K562 (cell line): ENCODE data around the gene ELMOD2. TPM values are rescaled to one million over a fixed set of nuclear protein-coding genes. Genes with fewer than 3 reads are reported as not detected.

Experiments used
- CBFA2T3 ChIP-seq: fragments of 450-650 bp; IDR thresholded peaks from 2 replicates; pipeline ENCODE4 v1.6.1; 2017
- DMBX1 ChIP-seq: fragments of 250-450 bp; sonication (Bioruptor Pico); IDR thresholded peaks from 2 replicates; pipeline ENCODE4 v1.8.0; 2022; ENCODE audit warnings: inconsistent platforms, mild to moderate bottlenecking, moderate library complexity, borderline replicate concordance
- EZH2 ChIP-seq: IDR thresholded peaks from 2 replicates; pipeline ENCODE4 v1.6.1; 2012; ENCODE audit warnings: low read depth, mild to moderate bottlenecking, inconsistent platforms, low read length, borderline replicate concordance
- HNRNPK ChIP-seq: fragments of 200-400 bp; formaldehyde crosslinking; IDR thresholded peaks from one replicate; pipeline ENCODE4 v1.6.1; 2018; ENCODE audit warnings: mild to moderate bottlenecking, low read depth, low read length; ENCODE audit not compliant: poor library complexity, severe bottlenecking
- KDM4B ChIP-seq, 2 experiments: fragments of 450-650 bp in 1 of 2; sonication (generic) in 1 of 2; IDR thresholded peaks; 2 replicates each; pipeline ENCODE4 v1.6.1; 2016 to 2017; ENCODE audit warnings: borderline replicate concordance in 2 of 2, antibody characterized with exemption in 1 of 2, low read depth in 1 of 2, mild to moderate bottlenecking in 1 of 2
- NKRF ChIP-seq: fragments of 450-650 bp; IDR thresholded peaks from 2 replicates; pipeline ENCODE4 v1.6.1; 2016; ENCODE audit warnings: borderline replicate concordance
- POLR2AphosphoS2 ChIP-seq: IDR thresholded peaks from 2 replicates; pipeline ENCODE4 v1.6.1; 2012; ENCODE audit warnings: low read length, improper control_type of control experiment
- RFX5 ChIP-seq: IDR thresholded peaks from 2 replicates; pipeline ENCODE4 v1.6.1; 2011; ENCODE audit warnings: low read depth, mild to moderate bottlenecking, improper control_type of control experiment, low read length
- SIRT6 ChIP-seq: IDR thresholded peaks from one replicate; pipeline ENCODE4 v1.6.1; 2012; ENCODE audit warnings: low read depth, mild to moderate bottlenecking, control low read depth, inconsistent platforms, low read length, moderate library complexity
- SNIP1 ChIP-seq: fragments of 450-650 bp; IDR thresholded peaks from 2 replicates; pipeline ENCODE4 v1.7.1; 2017; ENCODE audit warnings: low read depth, mild to moderate bottlenecking
- TAF1 ChIP-seq: IDR thresholded peaks from 2 replicates; pipeline ENCODE4 v1.6.1; 2011; ENCODE audit warnings: mild to moderate bottlenecking, low read length, moderate library complexity; ENCODE audit not compliant: insufficient read depth, control insufficient read depth, severe bottlenecking; ENCODE audit errors: extremely low read depth
- ZBTB43 ChIP-seq: sonication (generic); formaldehyde crosslinking; IDR thresholded peaks from 2 replicates; pipeline ENCODE4 v1.8.0; 2023; ENCODE audit warnings: mild to moderate bottlenecking, missing genetic modification reagents
- ZNF217 ChIP-seq: sonication (generic); formaldehyde crosslinking; IDR thresholded peaks from 2 replicates; pipeline ENCODE4 v1.8.0; 2022; ENCODE audit warnings: mild to moderate bottlenecking, missing genetic modification reagents
- polyA plus RNA-seq, 8 experiments: library from polyadenylated mRNA; depleted of rRNA in 4 of 8; stranded (reverse) in 5 of 8; unstranded in 3 of 8; fragments of >200 nt; fragmentation: Nextera tagmentation in 2 of 8; fragmentation: Illumina TruSeq in 1 of 8; extraction: Ambion mirVana in 2 of 8; extraction: Trizol in 1 of 8; gene quantifications; 2 replicates each; pipeline versions ENCODE4 v1.2.1 to v1.2.3, GENCODE V29; 2011 to 2014; ENCODE audit warnings: inconsistent platforms in 1 of 8, missing spikeins in 1 of 8
- total RNA-seq, 7 experiments: library from RNA; depleted of rRNA in 6 of 7; stranded (reverse); fragments of >200 nt in 6 of 7; fragmentation: Illumina TruSeq in 2 of 7; extraction: Trizol in 2 of 7; gene quantifications; 2 replicates each; pipeline versions ENCODE4 v1.2.1 to v1.2.3, GENCODE V29; 2011 to 2021; ENCODE audit warnings: low replicate concordance in 1 of 7
- TF ChIP-seq, protein P1 (sequence below), 2 experiments: fragments of 150-350 bp in 1 of 2; IDR thresholded peaks; 2 replicates each; pipeline ENCODE4 v1.6.1; 2012 to 2016; ENCODE audit warnings: low read depth in 2 of 2, low read length in 2 of 2, mild to moderate bottlenecking in 1 of 2, moderate library complexity in 1 of 2
- TF ChIP-seq, protein P2 (sequence below): fragments of 250-450 bp; sonication (Bioruptor Pico); IDR thresholded peaks from 2 replicates; pipeline ENCODE4 v1.4.0; 2020; ENCODE audit warnings: borderline replicate concordance
- TF ChIP-seq, protein P3 (sequence below): fragments of 450-650 bp; formaldehyde crosslinking; IDR thresholded peaks from 2 replicates; pipeline ENCODE4 v1.4.0; 2020; ENCODE audit warnings: mild to moderate bottlenecking

ELMOD2 gene
- total and polyA plus RNA-seq, 9 of the 15 experiments (the other 6 are each of a cell fraction or from before 2014, with no cell fraction given): 11.0 to 23.3 (median 14.3) TPM

DNA sequence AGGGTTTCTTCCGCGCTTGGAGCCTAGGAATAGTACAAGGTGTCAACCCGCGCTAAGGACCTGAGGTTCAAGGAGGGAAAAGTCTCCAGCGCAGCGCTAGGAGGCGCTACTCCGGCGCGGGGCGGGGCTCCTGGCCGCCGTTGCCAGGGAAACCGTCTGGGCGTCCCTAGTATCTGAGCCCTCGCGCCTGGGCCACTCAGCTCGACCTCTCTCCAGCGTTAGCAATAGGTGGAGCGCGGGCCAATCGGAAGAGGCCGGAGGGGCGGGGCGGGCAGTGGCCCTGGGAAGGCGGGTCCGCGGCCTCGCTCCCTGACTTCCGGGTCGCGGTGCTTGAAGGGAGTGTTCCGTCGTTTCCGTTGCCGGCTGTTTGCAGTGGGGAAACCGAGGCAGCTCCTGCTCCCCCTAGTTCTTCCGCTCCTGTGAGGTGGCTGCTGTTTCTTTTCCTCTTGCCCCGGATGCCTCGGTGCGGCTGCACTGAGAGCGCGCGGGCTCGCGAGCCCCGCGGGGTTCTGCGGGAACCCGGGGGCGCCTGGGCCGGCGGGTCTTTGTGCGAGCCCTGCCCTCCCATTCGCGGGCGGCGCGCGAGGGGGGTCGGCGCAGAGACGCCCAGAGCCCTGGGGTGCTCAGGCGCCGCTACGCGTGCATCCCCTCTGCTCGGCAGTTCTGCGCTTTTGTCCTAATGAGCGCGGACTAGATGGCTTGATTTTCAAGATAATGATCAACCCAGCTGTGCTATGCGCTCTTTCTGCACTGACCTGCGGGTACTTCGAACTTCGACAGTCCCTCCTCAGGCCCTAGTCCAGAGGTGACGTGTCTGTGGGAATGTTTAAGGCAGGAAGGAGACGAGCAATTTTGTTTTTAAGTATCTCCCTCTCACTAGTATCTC lies at the start of gene ELMOD2 (continued):
- TF ChIP-seq, protein P1, sequence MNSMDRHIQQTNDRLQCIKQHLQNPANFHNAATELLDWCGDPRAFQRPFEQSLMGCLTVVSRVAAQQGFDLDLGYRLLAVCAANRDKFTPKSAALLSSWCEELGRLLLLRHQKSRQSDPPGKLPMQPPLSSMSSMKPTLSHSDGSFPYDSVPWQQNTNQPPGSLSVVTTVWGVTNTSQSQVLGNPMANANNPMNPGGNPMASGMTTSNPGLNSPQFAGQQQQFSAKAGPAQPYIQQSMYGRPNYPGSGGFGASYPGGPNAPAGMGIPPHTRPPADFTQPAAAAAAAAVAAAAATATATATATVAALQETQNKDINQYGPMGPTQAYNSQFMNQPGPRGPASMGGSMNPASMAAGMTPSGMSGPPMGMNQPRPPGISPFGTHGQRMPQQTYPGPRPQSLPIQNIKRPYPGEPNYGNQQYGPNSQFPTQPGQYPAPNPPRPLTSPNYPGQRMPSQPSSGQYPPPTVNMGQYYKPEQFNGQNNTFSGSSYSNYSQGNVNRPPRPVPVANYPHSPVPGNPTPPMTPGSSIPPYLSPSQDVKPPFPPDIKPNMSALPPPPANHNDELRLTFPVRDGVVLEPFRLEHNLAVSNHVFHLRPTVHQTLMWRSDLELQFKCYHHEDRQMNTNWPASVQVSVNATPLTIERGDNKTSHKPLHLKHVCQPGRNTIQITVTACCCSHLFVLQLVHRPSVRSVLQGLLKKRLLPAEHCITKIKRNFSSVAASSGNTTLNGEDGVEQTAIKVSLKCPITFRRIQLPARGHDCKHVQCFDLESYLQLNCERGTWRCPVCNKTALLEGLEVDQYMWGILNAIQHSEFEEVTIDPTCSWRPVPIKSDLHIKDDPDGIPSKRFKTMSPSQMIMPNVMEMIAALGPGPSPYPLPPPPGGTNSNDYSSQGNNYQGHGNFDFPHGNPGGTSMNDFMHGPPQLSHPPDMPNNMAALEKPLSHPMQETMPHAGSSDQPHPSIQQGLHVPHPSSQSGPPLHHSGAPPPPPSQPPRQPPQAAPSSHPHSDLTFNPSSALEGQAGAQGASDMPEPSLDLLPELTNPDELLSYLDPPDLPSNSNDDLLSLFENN (IDR thresholded peaks at IDR 0.05; ENCODE audit: low read depth in 2 of 2, low read length in 2 of 2): no peak
- TF ChIP-seq POLR2AphosphoS2: no peak
- no peak for TF ChIP-seq EZH2
- TF ChIP-seq ZBTB43 (CRISPR knock-in tag): peak; percentile 63; the same call in 1 of the 2 replicates
- peak; percentile 57; the same call in 1 of the 2 replicates for TF ChIP-seq SNIP1
- TF ChIP-seq KDM4B (IDR thresholded peaks at IDR 0.05; ENCODE audit: borderline replicate concordance in 2 of 2, low read depth in 1 of 2): no peak; a peak in 1 of 4 replicates
- no peak for TF ChIP-seq HNRNPK
- TF ChIP-seq, protein P2, sequence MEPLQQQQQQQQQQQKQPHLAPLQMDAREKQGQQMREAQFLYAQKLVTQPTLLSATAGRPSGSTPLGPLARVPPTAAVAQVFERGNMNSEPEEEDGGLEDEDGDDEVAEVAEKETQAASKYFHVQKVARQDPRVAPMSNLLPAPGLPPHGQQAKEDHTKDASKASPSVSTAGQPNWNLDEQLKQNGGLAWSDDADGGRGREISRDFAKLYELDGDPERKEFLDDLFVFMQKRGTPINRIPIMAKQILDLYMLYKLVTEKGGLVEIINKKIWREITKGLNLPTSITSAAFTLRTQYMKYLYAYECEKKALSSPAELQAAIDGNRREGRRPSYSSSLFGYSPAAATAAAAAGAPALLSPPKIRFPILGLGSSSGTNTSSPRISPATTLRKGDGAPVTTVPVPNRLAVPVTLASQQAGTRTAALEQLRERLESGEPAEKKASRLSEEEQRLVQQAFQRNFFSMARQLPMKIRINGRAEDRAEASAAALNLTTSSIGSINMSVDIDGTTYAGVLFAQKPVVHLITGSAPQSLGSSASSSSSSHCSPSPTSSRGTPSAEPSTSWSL (CRISPR knock-in tag): no peak
- TF ChIP-seq, protein P3, sequence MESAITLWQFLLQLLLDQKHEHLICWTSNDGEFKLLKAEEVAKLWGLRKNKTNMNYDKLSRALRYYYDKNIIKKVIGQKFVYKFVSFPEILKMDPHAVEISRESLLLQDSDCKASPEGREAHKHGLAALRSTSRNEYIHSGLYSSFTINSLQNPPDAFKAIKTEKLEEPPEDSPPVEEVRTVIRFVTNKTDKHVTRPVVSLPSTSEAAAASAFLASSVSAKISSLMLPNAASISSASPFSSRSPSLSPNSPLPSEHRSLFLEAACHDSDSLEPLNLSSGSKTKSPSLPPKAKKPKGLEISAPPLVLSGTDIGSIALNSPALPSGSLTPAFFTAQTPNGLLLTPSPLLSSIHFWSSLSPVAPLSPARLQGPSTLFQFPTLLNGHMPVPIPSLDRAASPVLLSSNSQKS (CRISPR knock-in tag): no peak
- no peak for TF ChIP-seq CBFA2T3
- TF ChIP-seq NKRF: 0 out of 2 replicates have a peak, but pooled peaks have one; percentile 32
- no peak for TF ChIP-seq SIRT6
- no peak for TF ChIP-seq ZNF217 (CRISPR knock-in tag)
- no peak for TF ChIP-seq RFX5
- peak; percentile 68 for TF ChIP-seq TAF1
- 0 out of 2 replicates have a peak, but pooled peaks have one; percentile 25 for TF ChIP-seq DMBX1 (CRISPR knock-in tag)
